Neutrophil (primary cell): ENCODE measurements around the gene CORO1A.

ENCODE experiments used
- H3K27ac ChIP-seq: fragments of 200-600 bp; sonication (generic); 2 replicates; pipeline ENCODE4 v1.5.1; 2016; ENCODE audit warnings: mild to moderate bottlenecking, moderate library complexity
- H3K27me3 ChIP-seq: fragments of 200-600 bp; sonication (generic); 2 replicates; pipeline ENCODE4 v1.6.0; 2016; ENCODE audit warnings: mild to moderate bottlenecking
- H3K36me3 ChIP-seq: fragments of 200-600 bp; sonication (generic); 2 replicates; pipeline ENCODE4 v1.5.1; 2017
- H3K4me1 ChIP-seq, 2 experiments: fragments of 200-600 bp in 1 of 2; sonication (generic) in 1 of 2; 1 replicate in 1 of 2; 2 replicates in 1 of 2; pipeline versions ENCODE4 v1.5.1 to v1.6.1; 2013 to 2016; ENCODE audit warnings: low read depth in 1 of 2, low read length in 1 of 2, mild to moderate bottlenecking in 1 of 2, moderate library complexity in 1 of 2; ENCODE audit not compliant: control insufficient read depth in 1 of 2, insufficient read depth in 1 of 2
- H3K4me3 ChIP-seq, 2 experiments: fragments of 200-600 bp in 1 of 2; sonication (generic) in 1 of 2; 1 replicate in 1 of 2; 2 replicates in 1 of 2; pipeline ENCODE4 v1.5.1; 2013 to 2016; ENCODE audit warnings: low read depth in 1 of 2, low read length in 1 of 2, mild to moderate bottlenecking in 1 of 2, moderate library complexity in 1 of 2
- H3K9me3 ChIP-seq: fragments of 200-600 bp; sonication (generic); 2 replicates; pipeline ENCODE4 v1.5.1; 2016
- TF ChIP-seq, protein P1 (sequence below): fragments of 200-600 bp; sonication (generic); IDR thresholded peaks from 2 replicates; pipeline ENCODE4 v1.5.1; 2016; ENCODE audit warnings: antibody characterized with exemption

The CORO1A gene

DNA sequence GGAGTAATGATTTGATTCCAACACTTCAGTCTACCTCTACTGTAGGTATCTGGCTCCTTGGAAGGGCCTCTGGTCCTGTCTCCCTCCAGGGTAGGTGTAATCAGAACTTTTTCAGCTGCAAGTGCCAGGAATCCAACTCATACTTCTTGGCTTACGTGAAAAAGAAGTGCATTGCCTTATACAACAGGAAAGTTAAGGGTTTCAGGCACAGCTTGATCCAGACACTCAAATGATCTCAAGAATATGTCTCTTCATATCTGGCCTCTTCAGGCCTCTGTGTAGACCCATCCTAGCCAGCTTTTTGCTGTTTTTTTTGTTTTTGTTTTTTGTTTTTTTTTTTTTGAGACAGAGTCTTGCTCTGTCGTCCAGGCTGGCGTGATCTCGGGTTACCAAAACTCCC lies 4.2 kb upstream of the CORO1A start:
- H3K4me3 ChIP-seq, result no peak overlapping the region
- TF ChIP-seq, protein P1, sequence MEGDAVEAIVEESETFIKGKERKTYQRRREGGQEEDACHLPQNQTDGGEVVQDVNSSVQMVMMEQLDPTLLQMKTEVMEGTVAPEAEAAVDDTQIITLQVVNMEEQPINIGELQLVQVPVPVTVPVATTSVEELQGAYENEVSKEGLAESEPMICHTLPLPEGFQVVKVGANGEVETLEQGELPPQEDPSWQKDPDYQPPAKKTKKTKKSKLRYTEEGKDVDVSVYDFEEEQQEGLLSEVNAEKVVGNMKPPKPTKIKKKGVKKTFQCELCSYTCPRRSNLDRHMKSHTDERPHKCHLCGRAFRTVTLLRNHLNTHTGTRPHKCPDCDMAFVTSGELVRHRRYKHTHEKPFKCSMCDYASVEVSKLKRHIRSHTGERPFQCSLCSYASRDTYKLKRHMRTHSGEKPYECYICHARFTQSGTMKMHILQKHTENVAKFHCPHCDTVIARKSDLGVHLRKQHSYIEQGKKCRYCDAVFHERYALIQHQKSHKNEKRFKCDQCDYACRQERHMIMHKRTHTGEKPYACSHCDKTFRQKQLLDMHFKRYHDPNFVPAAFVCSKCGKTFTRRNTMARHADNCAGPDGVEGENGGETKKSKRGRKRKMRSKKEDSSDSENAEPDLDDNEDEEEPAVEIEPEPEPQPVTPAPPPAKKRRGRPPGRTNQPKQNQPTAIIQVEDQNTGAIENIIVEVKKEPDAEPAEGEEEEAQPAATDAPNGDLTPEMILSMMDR, result no peak
- H3K36me3 ChIP-seq, result no peaks in the 10 kb centered on the region
- no peaks in the 10 kb centered on the region for H3K9me3 ChIP-seq
- no peaks in the 10 kb centered on the region for H3K27me3 ChIP-seq
- H3K27ac ChIP-seq, result no peak overlapping the region
- H3K4me1 ChIP-seq, result peaks cover 36 to 39% of the 10 kb centered on the region in 2 experiments

DNA sequence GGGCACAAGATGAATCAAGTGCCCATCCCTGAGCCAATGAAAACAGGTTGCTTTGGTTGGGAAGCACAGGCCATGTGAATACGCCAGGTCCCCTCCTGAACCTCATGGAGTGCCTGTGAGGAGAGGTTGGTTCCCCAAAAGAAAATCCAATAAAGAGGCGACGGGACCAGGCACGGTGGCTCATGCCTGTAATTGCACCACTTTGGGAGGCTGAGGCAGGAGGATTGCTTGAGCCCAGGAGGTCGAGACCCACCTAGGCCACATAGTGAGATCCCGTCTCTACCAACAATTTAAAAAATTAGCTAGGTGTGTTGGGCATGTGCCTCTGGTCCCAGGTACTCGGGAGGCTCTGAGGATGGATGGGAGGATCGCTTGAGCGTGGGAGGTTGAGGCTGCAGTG lies 3.5 kb upstream of the CORO1A start:
- no peaks in the 10 kb centered on the region for H3K9me3 ChIP-seq
- TF ChIP-seq, protein P1, result no peak
- H3K4me1 ChIP-seq, result peaks cover 39 to 42% of the 10 kb centered on the region in 2 experiments
- H3K36me3 ChIP-seq, result peaks cover 6% of the 10 kb centered on the region
- no peaks in the 10 kb centered on the region for H3K27me3 ChIP-seq
- no peak overlapping the region for H3K27ac ChIP-seq
- no peak overlapping the region for H3K4me3 ChIP-seq

- Histone ChIP-seq H3K36me3 (peaks cover 14% of the 10 kb centered on the region), H3K4me3 (no peak overlapping the region)
- TF ChIP-seq, protein P1, result no peak
Measured at GRCh38 chr16:30180741-30181140, 2.7 kb upstream of the CORO1A start.

GRCh38 chr16:30184096-30184890 lies 891 bp downstream of the CORO1A start:
- Histone ChIP-seq H3K4me3 (peak overlapping the region; percentile 96 to 100), H3K27ac (peak overlapping the region; percentile 99), H3K4me1 (peaks cover 40 to 48% of the 10 kb centered on the region in 2 experiments), H3K36me3 (peaks cover 41% of the 10 kb centered on the region), H3K9me3 (no peaks in the 10 kb centered on the region), H3K27me3 (no peaks in the 10 kb centered on the region)
- TF ChIP-seq, protein P1, result peak; percentile 38

More at GRCh38 chr16:30180741-30181140, 2.7 kb upstream of the CORO1A start:
- Histone ChIP-seq H3K27me3 (no peaks in the 10 kb centered on the region), H3K4me1 (peaks cover 41 to 45% of the 10 kb centered on the region in 2 experiments), H3K27ac (no peak overlapping the region), H3K9me3 (no peaks in the 10 kb centered on the region)

- H3K4me1 ChIP-seq, result peaks cover 40 to 48% of the 10 kb centered on the region in 2 experiments
- no peaks in the 10 kb centered on the region for H3K27me3 ChIP-seq
- H3K36me3 ChIP-seq, result peaks cover 41% of the 10 kb centered on the region
- H3K9me3 ChIP-seq, result no peaks in the 10 kb centered on the region
- H3K4me3 ChIP-seq, result peak overlapping the region; percentile 96 to 100
- H3K27ac ChIP-seq, result peak overlapping the region; percentile 99
- TF ChIP-seq, protein P1, result no peak
Measured at GRCh38 chr16:30184891-30185682, 1.7 kb downstream of the CORO1A start.
